ENCODE data around the gene SMPD2.

The SMPD2 gene, protein sequence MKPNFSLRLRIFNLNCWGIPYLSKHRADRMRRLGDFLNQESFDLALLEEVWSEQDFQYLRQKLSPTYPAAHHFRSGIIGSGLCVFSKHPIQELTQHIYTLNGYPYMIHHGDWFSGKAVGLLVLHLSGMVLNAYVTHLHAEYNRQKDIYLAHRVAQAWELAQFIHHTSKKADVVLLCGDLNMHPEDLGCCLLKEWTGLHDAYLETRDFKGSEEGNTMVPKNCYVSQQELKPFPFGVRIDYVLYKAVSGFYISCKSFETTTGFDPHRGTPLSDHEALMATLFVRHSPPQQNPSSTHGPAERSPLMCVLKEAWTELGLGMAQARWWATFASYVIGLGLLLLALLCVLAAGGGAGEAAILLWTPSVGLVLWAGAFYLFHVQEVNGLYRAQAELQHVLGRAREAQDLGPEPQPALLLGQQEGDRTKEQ

GRCh38 chr6:109440331-109441068, at the start of gene SMPD2, which contains the start of gene PPIL6:
SMPD2 (plus strand) TSS chr6:109440724; CDS start chr6:109441122, 398 bp downstream.
PPIL6 (minus strand) TSS chr6:109440628; CDS start chr6:109440590, 38 bp downstream.
- DNase-seq: peak; percentile 86 to 88

- DNase-seq: no peak
Observed at GRCh38 chr6:109393157-109393885, 47.2 kb upstream of the SMPD2 start.

DNA sequence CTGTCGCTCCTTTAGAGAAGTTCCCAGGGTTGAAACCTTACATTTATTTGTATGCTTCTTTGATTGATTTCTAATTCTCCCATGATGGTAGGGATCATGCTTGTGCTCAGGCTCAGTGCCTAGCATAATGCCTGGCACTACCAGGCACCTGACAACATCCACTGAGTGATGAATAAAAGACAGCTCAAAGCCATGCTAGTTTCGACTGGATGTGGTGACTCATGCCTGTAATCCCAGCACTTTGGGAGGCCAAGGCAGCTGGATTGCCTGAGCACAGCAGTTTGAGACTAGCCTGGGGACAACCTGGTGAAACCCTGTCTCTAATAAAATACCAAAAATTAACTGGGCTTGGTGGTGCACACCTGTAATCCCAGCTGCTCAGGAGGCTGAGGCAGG, 46.6 kb upstream of the SMPD2 start:
- DNase-seq: no peak

- DNase-seq: no peak
Observed at GRCh38 chr6:109396046-109396718, 44.3 kb upstream of the SMPD2 start.

GRCh38 chr6:109397020-109397419, 43.5 kb upstream of the SMPD2 start:
- DNase-seq: no peak

- no peak for DNase-seq
Observed at GRCh38 chr6:109406196-109406595, 34.3 kb upstream of the SMPD2 start.

GRCh38 chr6:109411034-109411433, 29.5 kb upstream of the SMPD2 start:
- DNase-seq: no peak

DNA sequence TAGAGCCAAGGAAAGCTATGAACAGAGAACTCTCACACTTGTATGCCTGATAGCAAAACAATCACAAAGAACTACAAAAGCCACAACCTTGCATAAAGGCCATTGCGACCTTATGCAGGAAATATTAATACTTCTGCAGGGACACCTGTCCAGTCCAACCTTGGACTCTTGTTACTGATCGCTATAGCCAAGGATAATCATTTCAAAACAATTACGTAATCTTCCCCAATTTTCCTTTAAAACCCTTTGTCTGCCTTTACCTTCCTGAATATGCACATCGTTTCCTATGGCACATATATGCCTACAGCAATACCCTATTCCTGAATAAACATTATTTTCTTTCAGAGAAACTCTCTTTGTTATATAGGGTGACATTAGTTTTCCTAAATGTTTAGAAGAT, 22.9 kb upstream of the SMPD2 start:
- DNase-seq: no peak

GRCh38 chr6:109420751-109421150, 19.8 kb upstream of the SMPD2 start:
- no peak for DNase-seq

- no peak for DNase-seq
Observed at GRCh38 chr6:109421184-109421583, 19.3 kb upstream of the SMPD2 start.

DNA sequence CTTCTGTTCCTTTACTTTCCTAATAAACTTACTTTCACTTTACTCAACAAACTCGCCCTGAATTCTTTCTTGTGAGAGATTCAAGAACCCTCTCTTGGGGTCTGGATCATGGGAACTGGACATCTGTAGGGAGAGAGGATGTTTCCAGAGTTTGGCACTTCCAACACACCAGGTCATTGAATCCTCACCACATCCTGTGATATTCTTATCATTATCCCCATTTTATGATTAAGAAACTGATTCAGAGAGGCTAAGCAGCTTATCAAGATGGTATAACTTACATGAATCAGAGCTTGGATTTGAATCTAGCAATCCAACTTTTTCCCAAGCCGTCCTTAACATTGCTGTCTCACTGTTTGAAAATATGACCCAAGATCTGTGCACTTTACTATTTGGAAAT, 15.6 kb upstream of the SMPD2 start:
- DNase-seq: no peak

- no peak for DNase-seq
Observed at GRCh38 chr6:109428889-109429477, 11.5 kb upstream of the SMPD2 start.

DNA sequence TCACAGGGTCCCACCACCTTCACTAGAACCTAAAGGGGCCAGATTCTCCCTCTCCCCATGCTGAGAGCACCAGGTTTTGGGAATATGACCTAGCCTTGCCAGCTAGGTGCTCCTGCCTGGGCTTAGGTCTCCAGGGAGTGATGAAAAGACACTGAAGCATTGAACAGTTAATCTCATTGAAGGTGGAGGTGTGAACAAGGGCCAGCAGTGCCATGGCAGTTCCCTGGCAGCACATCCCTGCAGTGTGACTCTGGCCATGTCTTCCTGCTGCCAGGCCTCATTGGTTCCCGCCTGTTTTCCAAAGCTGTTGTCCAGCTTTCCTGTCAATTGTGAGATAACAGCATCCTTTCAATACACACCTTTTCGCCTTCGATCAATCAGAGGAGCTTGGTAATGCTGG, 11.0 kb upstream of the SMPD2 start:
- no peak for DNase-seq

- DNase-seq: no peak
Observed at GRCh38 chr6:109434456-109434855, 6.1 kb upstream of the SMPD2 start.

GRCh38 chr6:109436041-109436440, 4.5 kb upstream of the SMPD2 start:
- no peak for DNase-seq

GRCh38 chr6:109441069-109441816, 719 bp downstream of the SMPD2 start:
- DNase-seq: peak; percentile 57 to 59

GRCh38 chr6:109442393-109442924, 1.9 kb downstream of the SMPD2 start:
- DNase-seq: no peak

DNA sequence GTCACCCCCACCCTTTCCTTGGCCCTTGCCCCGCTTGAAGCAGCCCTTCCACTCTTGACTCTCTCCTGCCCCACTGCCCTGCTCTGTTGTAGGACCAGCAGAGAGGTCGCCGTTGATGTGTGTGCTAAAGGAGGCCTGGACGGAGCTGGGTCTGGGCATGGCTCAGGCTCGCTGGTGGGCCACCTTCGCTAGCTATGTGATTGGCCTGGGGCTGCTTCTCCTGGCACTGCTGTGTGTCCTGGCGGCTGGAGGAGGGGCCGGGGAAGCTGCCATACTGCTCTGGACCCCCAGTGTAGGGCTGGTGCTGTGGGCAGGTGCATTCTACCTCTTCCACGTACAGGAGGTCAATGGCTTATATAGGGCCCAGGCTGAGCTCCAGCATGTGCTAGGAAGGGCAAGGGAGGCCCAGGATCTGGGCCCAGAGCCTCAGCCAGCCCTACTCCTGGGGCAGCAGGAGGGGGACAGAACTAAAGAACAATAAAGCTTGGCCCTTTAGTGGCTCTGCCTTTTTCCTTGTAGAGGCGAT, 3.0 kb downstream of the SMPD2 start:
- DNase-seq: no peak

DNA sequence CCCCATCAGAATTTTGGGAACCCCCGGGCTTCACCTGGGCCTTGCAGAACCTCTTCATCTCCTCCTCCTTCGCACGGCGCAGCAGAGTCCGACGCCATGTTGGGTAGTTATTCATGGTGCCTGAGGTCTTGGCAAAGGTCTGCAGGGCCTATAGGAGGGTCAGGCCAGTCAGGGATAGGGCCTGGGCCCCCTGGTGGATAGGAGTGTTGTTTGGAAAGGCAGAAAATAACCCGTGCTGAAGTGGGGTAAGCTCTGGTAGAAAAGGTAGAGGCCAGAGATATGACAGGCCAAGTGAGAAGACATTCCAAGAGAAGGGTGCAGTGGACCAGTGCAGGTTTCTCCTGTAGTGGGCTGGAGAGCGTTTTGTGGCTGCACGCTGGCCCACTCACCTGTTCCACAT, 4.9 kb downstream of the SMPD2 start:
- DNase-seq: no peak

GRCh38 chr6:109446072-109446471, 5.5 kb downstream of the SMPD2 start:
- no peak for DNase-seq

DNA sequence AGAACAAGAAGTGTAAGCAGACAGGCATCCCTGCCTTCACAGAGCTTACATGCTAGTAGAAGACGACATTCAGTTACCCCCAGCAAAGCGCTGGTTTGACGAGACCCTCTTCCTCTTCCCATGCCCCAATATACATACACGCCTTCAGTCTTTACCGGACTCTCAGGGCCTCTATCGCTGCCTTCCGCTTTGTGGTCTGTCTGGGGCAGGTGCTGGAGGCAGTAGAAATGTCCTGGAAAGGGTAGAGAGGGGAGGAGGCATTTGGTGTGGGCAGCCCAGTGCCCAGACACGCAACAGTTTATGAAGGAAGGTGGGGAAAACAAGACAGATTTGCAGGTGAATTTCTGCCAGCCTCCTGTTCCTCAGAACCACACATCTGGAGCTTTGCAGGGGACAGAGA, 6.0 kb downstream of the SMPD2 start:
- no peak for DNase-seq
